ENCODE data around the gene LIN52.
A peak's percentile ranks its signal among the peaks of the same experiment; 100 is the strongest.

Gene LIN52

GRCh38 chr14:74238974-74239847 lies 154.5 kb downstream of the LIN52 start, which contains the start of gene VSX2:
Gene VSX2 (plus strand): TSS chr14:74239449. CDS start chr14:74239562, 113 bp downstream.
- no peak for DNase-seq

GRCh38 chr14:74239848-74240793 lies 155.4 kb downstream of the LIN52 start:
- DNase-seq = no peak

GRCh38 chr14:74240794-74241651 lies 156.3 kb downstream of the LIN52 start:
- DNase-seq = peak; percentile 20

GRCh38 chr14:74241652-74242017 lies 156.9 kb downstream of the LIN52 start:
- DNase-seq = peak; percentile 20

GRCh38 chr14:74242021-74242779 lies 157.4 kb downstream of the LIN52 start:
- peak; percentile 18 for DNase-seq

GRCh38 chr14:74242780-74243042 lies 158.0 kb downstream of the LIN52 start:
- DNase-seq = no peak

- no peak for DNase-seq
These were observed 158.3 kb downstream of the LIN52 start for GRCh38 chr14:74243051-74243450.

- DNase-seq = no peak
These were observed 159.4 kb downstream of the LIN52 start for GRCh38 chr14:74244115-74244514.

- DNase-seq = no peak
These were observed 160.5 kb downstream of the LIN52 start for GRCh38 chr14:74245292-74245691.

- DNase-seq = no peak
These were observed 161.8 kb downstream of the LIN52 start for GRCh38 chr14:74246542-74246941.

- DNase-seq = no peak
These were observed 163.3 kb downstream of the LIN52 start for GRCh38 chr14:74248017-74248416.

- peak; percentile 85 for DNase-seq
These were observed 164.9 kb downstream of the LIN52 start for GRCh38 chr14:74249433-74250375.
